ENCODE measurements around the gene XIAP.

DNA sequence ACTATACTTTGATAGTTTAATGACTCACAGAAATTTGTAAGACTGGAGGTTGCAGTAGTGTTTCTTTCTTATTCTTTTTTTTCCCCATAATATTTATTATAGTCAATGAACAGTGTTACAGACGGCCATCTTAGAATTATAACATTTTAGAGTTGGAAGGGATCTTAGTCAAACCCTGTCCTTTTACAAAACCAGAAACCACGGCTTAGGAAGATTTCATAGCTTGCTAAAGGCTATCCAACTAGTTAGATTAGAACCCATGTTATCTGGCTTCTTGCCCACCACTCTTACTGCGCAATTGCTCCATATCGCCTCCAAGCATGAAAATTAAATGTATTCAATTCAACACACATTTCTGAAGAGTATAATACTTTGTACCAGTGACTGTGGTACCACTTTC is 1.1 kb downstream of the XIAP start:
- TF ChIP-seq, protein P1, sequence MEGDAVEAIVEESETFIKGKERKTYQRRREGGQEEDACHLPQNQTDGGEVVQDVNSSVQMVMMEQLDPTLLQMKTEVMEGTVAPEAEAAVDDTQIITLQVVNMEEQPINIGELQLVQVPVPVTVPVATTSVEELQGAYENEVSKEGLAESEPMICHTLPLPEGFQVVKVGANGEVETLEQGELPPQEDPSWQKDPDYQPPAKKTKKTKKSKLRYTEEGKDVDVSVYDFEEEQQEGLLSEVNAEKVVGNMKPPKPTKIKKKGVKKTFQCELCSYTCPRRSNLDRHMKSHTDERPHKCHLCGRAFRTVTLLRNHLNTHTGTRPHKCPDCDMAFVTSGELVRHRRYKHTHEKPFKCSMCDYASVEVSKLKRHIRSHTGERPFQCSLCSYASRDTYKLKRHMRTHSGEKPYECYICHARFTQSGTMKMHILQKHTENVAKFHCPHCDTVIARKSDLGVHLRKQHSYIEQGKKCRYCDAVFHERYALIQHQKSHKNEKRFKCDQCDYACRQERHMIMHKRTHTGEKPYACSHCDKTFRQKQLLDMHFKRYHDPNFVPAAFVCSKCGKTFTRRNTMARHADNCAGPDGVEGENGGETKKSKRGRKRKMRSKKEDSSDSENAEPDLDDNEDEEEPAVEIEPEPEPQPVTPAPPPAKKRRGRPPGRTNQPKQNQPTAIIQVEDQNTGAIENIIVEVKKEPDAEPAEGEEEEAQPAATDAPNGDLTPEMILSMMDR (conservative IDR thresholded peaks at IDR 0.05; ENCODE audit: low read depth, low read length), result no peak
- no peak for TF ChIP-seq EZH2 (IDR thresholded peaks at IDR 0.05; ENCODE audit: low read length, unreplicated experiment)

Measured in PC-3 (cell line).